Endothelial cell of umbilical vein (primary cell): ENCODE measurements around the gene TMEM132A. TPM values are rescaled to one million over a fixed set of nuclear protein-coding genes. Genes with fewer than 3 reads are reported as not detected.

Source experiments
- BruUV-seq: library from RNA; stranded (reverse); fragments of 400-500 nt; replicated peaks from 2 replicates; lab custom pipeline; 2021; lab: Mats Ljungman, UMichigan
- CTCF ChIA-PET: fragments of 300-600, 350-600 bp; sonication (Branson Sonifier 250); formaldehyde crosslinking; loops from one replicate; lab custom pipeline; 2021; ENCODE audit warnings: antibody characterized with exemption, inconsistent platforms; lab: Charles Lee
- POLR2A ChIA-PET: fragments of 300-600, 350-600 bp; sonication (Branson Sonifier 250); formaldehyde crosslinking; loops from one replicate; lab custom pipeline; 2021; ENCODE audit warnings: antibody characterized with exemption, inconsistent platforms; lab: Charles Lee
- DNase-seq: peaks from one replicate; pipeline ENCODE4 v3.0.0-alpha.2; 2011; ENCODE audit warnings: low read depth, low spot score
- FAIRE-seq: peaks from 2 replicates; lab custom pipeline; 2011; peaks lifted over from hg19 to GRCh38; lab: Jason Lieb, UNC
- H2AFZ ChIP-seq: 2 replicates; pipeline ENCODE4 v1.6.0; 2012; ENCODE audit warnings: low read depth, low read length, control low read depth, inconsistent platforms
- H3K27ac ChIP-seq: 2 replicates; pipeline ENCODE4 v1.5.1; 2011; ENCODE audit warnings: low read depth, mild to moderate bottlenecking, control low read depth, low read length, moderate library complexity; ENCODE audit not compliant: insufficient read depth
- H3K27me3 ChIP-seq, 2 experiments: 2 replicates each; pipeline versions ENCODE4 v1.6.0 to v1.6.1; 2011; ENCODE audit warnings: low read length in 2 of 2, mixed read lengths in 1 of 2; ENCODE audit not compliant: control insufficient read depth in 2 of 2, insufficient read depth in 2 of 2
- H3K36me3 ChIP-seq, 2 experiments: 2 replicates in 1 of 2; 3 replicates in 1 of 2; pipeline ENCODE4 v1.5.1; 2011; ENCODE audit warnings: low read length in 2 of 2, mild to moderate bottlenecking in 1 of 2, moderate library complexity in 1 of 2; ENCODE audit not compliant: control insufficient read depth in 2 of 2, insufficient read depth in 2 of 2; ENCODE audit errors: extremely low read depth in 1 of 2
- H3K4me1 ChIP-seq: 3 replicates; pipeline ENCODE4 v1.5.1; 2011; ENCODE audit warnings: mild to moderate bottlenecking, low read length; ENCODE audit not compliant: control insufficient read depth, insufficient read depth; ENCODE audit errors: extremely low read depth
- H3K4me2 ChIP-seq: 2 replicates; pipeline ENCODE4 v1.6.1; 2011; ENCODE audit warnings: low read length, control low read depth, mixed read lengths; ENCODE audit not compliant: insufficient read depth
- H3K4me3 ChIP-seq, 3 experiments: fragments of 200-600 bp in 1 of 3; sonication (generic), shearing (Covaris generic) in 1 of 3; replicated peaks in 1 of 3; 2 replicates each; pipeline ENCODE4 v1.5.1; 2011 to 2016; ENCODE audit warnings: control low read depth in 3 of 3, low read length in 3 of 3, mild to moderate bottlenecking in 2 of 3, inconsistent platforms in 1 of 3, low read depth in 1 of 3, moderate library complexity in 1 of 3; ENCODE audit not compliant: insufficient read depth in 1 of 3
- H3K79me2 ChIP-seq: 2 replicates; pipeline ENCODE4 v1.6.0; 2012; ENCODE audit warnings: low read length, inconsistent platforms; ENCODE audit not compliant: control insufficient read depth, insufficient read depth
- H3K9ac ChIP-seq: replicated peaks from 2 replicates; pipeline ENCODE3; 2011; ENCODE audit warnings: low read length, control low read depth; ENCODE audit not compliant: insufficient read depth; ENCODE audit errors: extremely low read depth
- H3K9me1 ChIP-seq: replicated peaks from 3 replicates; pipeline ENCODE4 v1.6.0; 2011; ENCODE audit warnings: mild to moderate bottlenecking, low read length; ENCODE audit not compliant: control insufficient read depth, insufficient read depth; ENCODE audit errors: extremely low read depth
- H3K9me3 ChIP-seq: replicated peaks from 2 replicates; pipeline ENCODE4 v1.5.1; 2012; ENCODE audit warnings: low read length, inconsistent platforms; ENCODE audit not compliant: control insufficient read depth, insufficient read depth
- H4K20me1 ChIP-seq: replicated peaks from 2 replicates; pipeline ENCODE3; 2011; ENCODE audit warnings: mild to moderate bottlenecking, low read length; ENCODE audit not compliant: control insufficient read depth, insufficient read depth; ENCODE audit errors: extremely low read depth
- FOS ChIP-seq: IDR thresholded peaks from 2 replicates; pipeline ENCODE4 v1.6.1; 2011; ENCODE audit warnings: mild to moderate bottlenecking, low read length, moderate library complexity, borderline replicate concordance; ENCODE audit not compliant: insufficient read depth
- GATA2 ChIP-seq: IDR thresholded peaks from 2 replicates; pipeline ENCODE4 v1.7.0; 2011; ENCODE audit warnings: low read depth, mild to moderate bottlenecking, moderate library complexity, mixed read lengths, low read length; ENCODE audit not compliant: insufficient read length, insufficient read depth
- JUN ChIP-seq: IDR thresholded peaks from 2 replicates; pipeline ENCODE4 v1.6.1; 2011; ENCODE audit warnings: borderline replicate concordance, low read depth; ENCODE audit not compliant: insufficient read length, insufficient read depth
- MYC ChIP-seq: IDR thresholded peaks from one replicate; pipeline ENCODE4 v1.6.1; 2011; ENCODE audit warnings: mild to moderate bottlenecking, low read depth, low read length
- POLR2A ChIP-seq: IDR thresholded peaks from 2 replicates; pipeline ENCODE4 v1.6.1; 2012; ENCODE audit warnings: low read depth, mild to moderate bottlenecking, control low read depth, low read length
- POLR2AphosphoS5 ChIP-seq: IDR thresholded peaks from 2 replicates; pipeline ENCODE4 v1.6.1; 2012; ENCODE audit warnings: low read depth, mild to moderate bottlenecking, control low read depth, low read length, moderate library complexity; ENCODE audit not compliant: insufficient read depth
- dilution Hi-C: fragments of 300-500 bp; cut with MboI; formaldehyde crosslinking; loops from one replicate; pipeline ENCODE4 v1.15.0; 2019; ENCODE audit warnings: low sequenced_read_pairs; ENCODE audit not compliant: extremely low pct_ligation_motif_present
- intact Hi-C: fragments of 100-400 bp; cut with micrococcal nuclease; formaldehyde crosslinking; loops from one replicate; pipeline ENCODE4 v1.10.0; 2022
- polyA plus RNA-seq, 4 experiments: library from polyadenylated mRNA; depleted of rRNA in 3 of 4; stranded (reverse) in 3 of 4; unstranded in 1 of 4; fragments of >200 nt; gene quantifications; 2 replicates each; pipeline versions ENCODE4 v1.2.1 to v1.2.3, GENCODE V29; 2011 to 2012; ENCODE audit warnings: missing spikeins in 1 of 4
- total RNA-seq: library from RNA; stranded (reverse); gene quantifications from 2 replicates; pipeline ENCODE4 v1.2.3, GENCODE V29; 2021
- TF ChIP-seq, protein P1 (sequence below): IDR thresholded peaks from 2 replicates; pipeline ENCODE4 v1.6.1; 2011; ENCODE audit not compliant: insufficient read depth, insufficient read length
- TF ChIP-seq, protein P2 (sequence below), 2 donors: IDR thresholded peaks; 1 replicate in 1 of 2; 2 replicates in 1 of 2; pipeline ENCODE4 v1.5.1; 2011; ENCODE audit warnings: low read length in 2 of 2, mild to moderate bottlenecking in 2 of 2, moderate library complexity in 2 of 2, control low read depth in 1 of 2, inconsistent platforms in 1 of 2, low read depth in 1 of 2; ENCODE audit not compliant: insufficient read depth in 1 of 2; ENCODE audit errors: extremely low read depth in 1 of 2

The TMEM132A gene
- total and polyA plus RNA-seq, 2 donors (not counting 3 experiments of a cell fraction or from before 2014, with no cell fraction given) = 74.3 to 106 TPM

DNA sequence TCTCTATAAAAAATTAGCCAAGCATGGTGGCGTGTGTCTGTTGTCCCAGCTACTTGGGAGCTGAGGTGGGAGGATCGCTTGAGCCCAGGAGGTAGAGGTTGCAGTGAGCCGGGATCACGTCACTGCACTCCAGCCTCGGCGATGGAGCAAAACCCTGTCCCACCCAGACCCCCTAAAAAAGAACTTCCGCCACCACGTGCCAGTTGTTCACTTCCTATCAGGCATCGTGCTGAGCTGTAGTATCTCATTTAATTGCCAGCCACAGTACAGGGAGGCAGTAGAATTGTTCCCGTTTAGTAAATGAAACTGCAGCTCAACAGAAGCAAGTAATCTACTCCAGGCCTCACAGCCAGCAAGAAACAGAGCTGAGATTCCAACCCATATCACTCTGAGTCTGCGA lies 3.0 kb upstream of the TMEM132A start:
- BruUV-seq = no TSS peak
- no peak overlapping the region for H2AFZ ChIP-seq
- H3K9me1 ChIP-seq = no peaks in the 10 kb centered on the region
- no peaks in the 10 kb centered on the region for H3K9me3 ChIP-seq
- H3K4me1 ChIP-seq = peaks cover 31% of the 10 kb centered on the region
- ChIA-PET CTCF (interaction anchor here (0.9 kb wide), 1 partner anchor 22 kb away, joined by 5 read pairs; no protein-coding TSS in a partner anchor), POLR2A (no interaction called here)
- FAIRE-seq = no peak
- no peak overlapping the region for H3K27ac ChIP-seq
- peaks cover 3 to 19% of the 10 kb centered on the region in 2 experiments for H3K36me3 ChIP-seq
- H3K4me3 ChIP-seq = no peak overlapping the region
- no peaks in the 10 kb centered on the region for H4K20me1 ChIP-seq
- peaks cover 34% of the 10 kb centered on the region for H3K79me2 ChIP-seq
- dilution Hi-C loops (no loop called here), intact Hi-C loops (no loop called here)
- H3K27me3 ChIP-seq = no peaks in the 10 kb centered on the region
- no peak overlapping the region for H3K4me2 ChIP-seq
- H3K9ac ChIP-seq = no peak overlapping the region
- DNase-seq = no peak
- TF ChIP-seq, protein P1, sequence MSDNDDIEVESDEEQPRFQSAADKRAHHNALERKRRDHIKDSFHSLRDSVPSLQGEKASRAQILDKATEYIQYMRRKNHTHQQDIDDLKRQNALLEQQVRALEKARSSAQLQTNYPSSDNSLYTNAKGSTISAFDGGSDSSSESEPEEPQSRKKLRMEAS = no peak
- no peak for TF ChIP-seq FOS
- no peak for TF ChIP-seq POLR2A
- TF ChIP-seq MYC = no peak
- no peak for TF ChIP-seq GATA2
- TF ChIP-seq JUN = no peak
- TF ChIP-seq, protein P2, sequence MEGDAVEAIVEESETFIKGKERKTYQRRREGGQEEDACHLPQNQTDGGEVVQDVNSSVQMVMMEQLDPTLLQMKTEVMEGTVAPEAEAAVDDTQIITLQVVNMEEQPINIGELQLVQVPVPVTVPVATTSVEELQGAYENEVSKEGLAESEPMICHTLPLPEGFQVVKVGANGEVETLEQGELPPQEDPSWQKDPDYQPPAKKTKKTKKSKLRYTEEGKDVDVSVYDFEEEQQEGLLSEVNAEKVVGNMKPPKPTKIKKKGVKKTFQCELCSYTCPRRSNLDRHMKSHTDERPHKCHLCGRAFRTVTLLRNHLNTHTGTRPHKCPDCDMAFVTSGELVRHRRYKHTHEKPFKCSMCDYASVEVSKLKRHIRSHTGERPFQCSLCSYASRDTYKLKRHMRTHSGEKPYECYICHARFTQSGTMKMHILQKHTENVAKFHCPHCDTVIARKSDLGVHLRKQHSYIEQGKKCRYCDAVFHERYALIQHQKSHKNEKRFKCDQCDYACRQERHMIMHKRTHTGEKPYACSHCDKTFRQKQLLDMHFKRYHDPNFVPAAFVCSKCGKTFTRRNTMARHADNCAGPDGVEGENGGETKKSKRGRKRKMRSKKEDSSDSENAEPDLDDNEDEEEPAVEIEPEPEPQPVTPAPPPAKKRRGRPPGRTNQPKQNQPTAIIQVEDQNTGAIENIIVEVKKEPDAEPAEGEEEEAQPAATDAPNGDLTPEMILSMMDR (IDR thresholded peaks at IDR 0.05; ENCODE audit: extremely low read depth in 1 of 2, insufficient read depth in 1 of 2, low read depth in 1 of 2, low read length in 2 of 2) = no peak
- TF ChIP-seq POLR2AphosphoS5 = no peak
